HG03135 (cell line): ENCODE data around the gene FAM216B.
"Not testable (repeated sequence)": the region's sequence is repeated elsewhere in the genome, so short reads cannot be mapped to it uniquely, and the experiment has no call there.

Experiments
- ATAC-seq: cut with Tn5 transposase; IDR thresholded peaks from one replicate; pipeline ENCODE4 v1.9.1; 2021; ENCODE audit warnings: mild to moderate bottlenecking, moderate library complexity; ENCODE audit not compliant: unreplicated experiment

FAM216B gene

GRCh38 chr13:42780044-42780443 lies 1.3 kb upstream of the FAM216B start:
- ATAC-seq, result no peak

- no peak for ATAC-seq
These were observed 5.3 kb downstream of the FAM216B start for GRCh38 chr13:42786715-42787114.

DNA sequence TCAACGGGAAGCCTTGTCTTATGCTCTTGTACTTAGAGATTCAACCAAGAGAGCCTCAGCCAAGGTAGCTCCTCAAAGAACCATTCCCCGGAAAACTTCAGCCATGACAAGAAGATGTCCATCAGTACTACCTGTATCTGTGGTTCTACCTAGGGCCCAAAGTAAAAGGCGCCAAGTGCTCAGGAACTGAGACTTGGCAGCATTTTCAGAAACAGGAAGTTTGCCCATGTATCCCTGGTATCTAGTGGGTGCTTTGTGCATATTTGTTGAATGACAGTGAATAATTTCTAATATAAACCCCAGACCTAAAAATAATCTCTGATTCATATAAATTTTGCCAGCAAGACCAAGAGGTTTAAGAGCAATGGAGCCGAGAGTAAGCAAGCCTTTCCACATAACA lies 7.2 kb downstream of the FAM216B start:
- no peak for ATAC-seq

DNA sequence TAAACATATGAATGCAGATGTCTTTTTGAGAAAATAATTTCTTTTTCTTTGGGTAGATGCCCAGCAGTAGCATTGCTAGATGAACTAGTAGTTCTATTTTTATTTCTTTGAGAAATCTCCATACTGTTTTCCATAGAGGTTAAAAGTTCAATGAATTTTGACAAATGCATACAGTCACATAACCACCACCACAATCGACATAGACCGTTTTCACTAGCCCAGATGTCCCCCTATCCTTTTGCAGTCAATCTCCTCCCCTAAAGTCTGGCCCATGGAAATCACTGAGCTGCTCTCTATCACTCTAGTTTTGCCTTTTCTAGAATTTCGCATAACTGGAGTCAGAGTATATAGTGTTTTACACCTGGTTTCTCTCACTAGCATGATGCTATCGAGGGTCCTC lies 10.8 kb downstream of the FAM216B start:
- ATAC-seq, result no peak

GRCh38 chr13:42794577-42795275 lies 13.3 kb downstream of the FAM216B start:
- ATAC-seq, result no peak

DNA sequence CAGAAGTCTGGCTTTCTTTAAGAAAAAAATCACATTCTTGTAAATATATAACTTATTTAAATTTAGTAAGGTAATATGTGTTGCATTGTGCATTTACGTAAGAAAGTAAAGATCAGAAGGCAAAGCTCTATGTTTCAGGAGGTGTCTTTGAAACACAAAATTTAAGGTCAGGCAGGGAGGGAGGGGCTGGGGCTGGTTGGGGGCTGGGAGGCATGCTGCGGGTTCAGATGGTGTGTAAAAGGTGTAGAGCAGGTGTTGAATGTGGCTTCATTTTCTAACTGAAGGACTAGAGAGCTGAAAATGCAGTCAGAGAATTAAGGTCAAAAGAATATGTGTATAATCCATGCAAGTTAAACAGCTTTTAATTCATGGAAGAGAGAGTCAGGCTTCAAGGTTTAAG lies 14.3 kb downstream of the FAM216B start:
- no peak for ATAC-seq

DNA sequence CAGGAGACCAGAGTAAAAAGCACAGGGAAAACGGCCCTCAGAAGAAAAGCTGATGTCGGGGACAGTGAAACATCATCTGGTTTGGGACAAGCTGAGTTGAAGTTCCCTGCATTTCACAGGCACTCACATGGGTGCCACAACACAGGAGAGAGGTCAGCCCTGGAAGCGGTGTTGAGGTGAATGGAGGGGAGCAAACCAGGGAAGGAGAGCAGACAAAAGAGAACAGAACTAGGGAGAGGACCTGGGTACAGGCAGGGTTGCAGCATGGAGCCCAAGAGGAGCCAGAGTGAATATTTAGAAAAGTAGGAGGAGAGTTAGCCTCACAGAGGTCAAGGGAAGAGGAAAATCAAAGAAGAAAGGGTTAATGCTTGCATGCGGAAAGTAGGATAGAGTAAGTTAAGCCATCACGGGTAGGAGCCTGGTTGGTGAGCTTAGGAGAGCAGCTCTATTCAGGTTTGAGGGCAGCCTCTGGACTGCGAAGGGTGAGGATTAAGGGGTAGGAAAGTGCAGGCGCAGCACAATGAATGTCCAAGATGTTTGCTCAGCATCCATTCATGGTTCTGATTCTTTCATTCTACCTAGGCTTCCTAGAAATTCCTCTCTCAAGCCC lies 15.5 kb downstream of the FAM216B start:
- no peak for ATAC-seq

DNA sequence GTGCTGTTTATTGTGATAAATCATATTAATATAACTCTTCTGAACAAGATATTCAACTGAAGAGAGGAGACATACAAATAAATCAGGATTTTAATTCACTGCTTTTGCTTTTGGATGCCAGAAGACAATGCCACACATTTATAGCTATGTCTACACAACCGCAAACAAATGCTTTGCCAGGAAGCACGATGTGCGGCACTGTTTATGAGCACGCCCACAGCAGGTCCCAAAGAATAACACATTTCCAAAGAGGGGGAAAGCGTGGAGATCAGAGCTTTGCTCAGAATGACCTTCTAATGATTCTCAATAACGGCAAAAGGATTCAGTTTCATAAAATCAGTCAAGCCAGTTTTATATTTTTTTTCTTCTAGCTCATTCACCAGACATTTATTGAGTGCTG lies 16.7 kb downstream of the FAM216B start:
- no peak for ATAC-seq

GRCh38 chr13:42800109-42800643 lies 18.8 kb downstream of the FAM216B start:
- no peak for ATAC-seq

- ATAC-seq, result no peak
These were observed 22.3 kb downstream of the FAM216B start for GRCh38 chr13:42803563-42804204.

DNA sequence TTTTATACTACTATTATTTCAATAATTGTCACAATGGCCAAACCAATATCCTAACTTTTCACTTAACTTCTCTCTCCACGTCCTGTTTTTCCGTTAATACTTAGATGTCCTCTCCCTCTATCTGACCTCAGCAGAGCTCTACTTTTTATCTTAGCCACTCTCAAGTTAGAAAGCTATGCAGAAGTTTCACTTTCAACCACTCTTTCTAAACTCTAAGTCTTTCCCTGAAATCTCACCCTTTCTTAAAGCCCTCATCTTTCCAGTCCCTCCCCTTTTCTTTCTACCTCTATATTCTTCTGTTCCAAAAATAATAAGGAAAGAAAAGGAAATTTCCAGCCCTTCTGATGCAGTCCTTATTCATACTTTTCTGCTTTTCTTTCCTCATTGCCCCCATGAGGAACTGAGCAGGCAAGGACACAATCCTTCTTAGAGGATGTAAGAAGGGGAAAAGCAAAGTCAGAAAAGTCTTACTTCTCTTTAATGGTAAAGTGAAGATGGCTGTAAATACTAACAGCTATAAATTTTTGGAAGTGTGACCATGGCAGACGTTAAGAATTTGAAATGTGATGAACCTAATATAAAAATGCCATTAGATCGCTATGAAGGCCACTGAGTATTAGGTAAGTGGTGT lies 23.0 kb downstream of the FAM216B start:
- ATAC-seq, result no peak

DNA sequence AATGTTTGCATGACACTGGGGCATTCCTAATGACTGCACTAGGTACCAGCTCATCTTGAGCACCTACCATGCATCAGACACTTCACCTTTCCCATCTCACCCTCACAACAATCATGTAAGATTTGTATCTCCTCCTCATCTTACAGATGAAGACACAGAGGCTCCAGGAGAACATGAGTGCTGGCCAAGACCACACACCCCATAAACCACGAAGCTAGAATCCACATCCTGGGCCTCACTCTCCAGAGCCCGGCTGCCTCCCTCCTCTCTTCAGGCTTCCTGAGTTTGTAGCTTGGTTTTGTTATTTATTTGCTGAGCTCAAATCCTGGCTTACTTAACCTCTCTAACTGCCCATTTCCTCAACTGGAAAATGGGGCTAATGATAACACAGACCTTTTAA lies 25.9 kb downstream of the FAM216B start:
- ATAC-seq, result no peak

DNA sequence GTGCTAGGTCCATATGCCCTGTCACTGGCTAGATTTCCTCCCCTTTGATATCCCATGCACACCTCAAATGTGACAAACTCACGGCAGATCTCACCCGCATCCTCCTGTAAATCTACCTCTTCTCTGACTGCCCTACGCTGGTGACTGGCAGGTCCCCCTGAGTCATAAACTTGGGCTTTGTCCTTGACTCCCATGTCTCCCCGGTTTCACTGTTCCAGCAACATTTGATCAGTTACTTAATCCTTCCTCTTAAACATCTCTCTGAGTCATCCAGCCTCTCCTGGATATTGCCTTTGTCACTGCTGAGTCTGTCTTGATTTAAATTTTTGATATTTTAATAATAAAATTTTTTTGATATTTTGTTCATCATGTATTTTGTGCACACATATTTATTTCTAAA lies 26.5 kb downstream of the FAM216B start:
- ATAC-seq, result no peak

DNA sequence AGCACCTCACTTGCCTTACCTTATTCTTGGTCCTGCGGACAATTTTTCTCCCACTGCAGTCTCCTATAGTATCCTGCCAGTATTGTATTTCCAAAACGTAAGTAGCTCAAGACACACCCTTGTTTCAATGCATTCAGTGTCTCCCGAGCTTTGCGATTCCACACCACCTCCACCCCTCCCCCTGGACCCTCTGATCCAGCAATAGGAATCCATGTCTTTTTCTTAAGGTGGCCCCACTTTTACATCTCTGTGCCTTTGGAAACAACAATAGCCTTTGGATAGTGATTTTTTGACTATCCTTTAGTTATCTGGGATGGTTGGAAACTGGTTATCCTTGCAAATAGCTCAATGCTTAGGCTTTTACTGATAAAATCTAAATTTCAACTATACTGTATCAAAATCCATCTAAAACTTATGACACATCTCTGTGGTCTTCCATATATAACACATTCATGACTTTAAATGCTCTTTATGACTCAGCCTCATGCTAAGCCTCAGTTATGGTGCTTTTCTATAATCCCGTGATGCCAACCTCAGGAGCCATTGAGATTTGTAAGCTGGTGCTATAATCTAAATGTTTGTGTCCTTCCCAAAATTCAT lies 27.1 kb downstream of the FAM216B start:
- ATAC-seq, result no peak

- ATAC-seq, result no peak
These were observed 30.9 kb downstream of the FAM216B start for GRCh38 chr13:42812316-42812715.

- ATAC-seq, result no peak
These were observed 33.5 kb downstream of the FAM216B start for GRCh38 chr13:42814868-42815267.

GRCh38 chr13:42815681-42816080 lies 34.3 kb downstream of the FAM216B start:
- ATAC-seq, result no peak

- no peak for ATAC-seq
These were observed 35.2 kb downstream of the FAM216B start for GRCh38 chr13:42816538-42816937.

DNA sequence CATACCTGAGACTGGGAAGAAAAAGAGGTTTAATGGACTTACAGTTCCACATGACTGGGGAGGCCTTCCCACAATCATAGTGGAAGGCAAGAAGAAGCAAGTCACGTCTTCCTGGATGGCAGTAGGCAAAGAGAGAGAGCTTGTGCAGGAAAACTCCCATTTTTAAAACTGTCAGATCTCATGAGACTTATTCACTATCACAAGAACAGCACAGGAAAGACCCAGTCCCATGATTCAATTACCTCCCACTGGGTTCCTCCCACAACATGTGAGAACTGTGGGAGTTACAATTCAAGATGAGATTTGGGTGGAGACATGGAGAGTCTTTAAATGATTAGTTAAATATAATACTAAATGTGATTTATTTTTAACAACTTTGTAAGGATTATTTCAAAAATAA lies 38.3 kb downstream of the FAM216B start:
- not testable (repeated sequence) for ATAC-seq

- no peak for ATAC-seq
These were observed 39.1 kb downstream of the FAM216B start for GRCh38 chr13:42820451-42820850.

GRCh38 chr13:42821437-42821836 lies 40.1 kb downstream of the FAM216B start:
- no peak for ATAC-seq
